ENCODE data around the gene KIAA0513. TPM values are rescaled to one million over a fixed set of nuclear protein-coding genes. Genes with fewer than 3 reads are reported as not detected.

KIAA0513 gene
- total RNA-seq, 2 experiments from 2014 or later = 9.0 to 10.9 TPM

DNA sequence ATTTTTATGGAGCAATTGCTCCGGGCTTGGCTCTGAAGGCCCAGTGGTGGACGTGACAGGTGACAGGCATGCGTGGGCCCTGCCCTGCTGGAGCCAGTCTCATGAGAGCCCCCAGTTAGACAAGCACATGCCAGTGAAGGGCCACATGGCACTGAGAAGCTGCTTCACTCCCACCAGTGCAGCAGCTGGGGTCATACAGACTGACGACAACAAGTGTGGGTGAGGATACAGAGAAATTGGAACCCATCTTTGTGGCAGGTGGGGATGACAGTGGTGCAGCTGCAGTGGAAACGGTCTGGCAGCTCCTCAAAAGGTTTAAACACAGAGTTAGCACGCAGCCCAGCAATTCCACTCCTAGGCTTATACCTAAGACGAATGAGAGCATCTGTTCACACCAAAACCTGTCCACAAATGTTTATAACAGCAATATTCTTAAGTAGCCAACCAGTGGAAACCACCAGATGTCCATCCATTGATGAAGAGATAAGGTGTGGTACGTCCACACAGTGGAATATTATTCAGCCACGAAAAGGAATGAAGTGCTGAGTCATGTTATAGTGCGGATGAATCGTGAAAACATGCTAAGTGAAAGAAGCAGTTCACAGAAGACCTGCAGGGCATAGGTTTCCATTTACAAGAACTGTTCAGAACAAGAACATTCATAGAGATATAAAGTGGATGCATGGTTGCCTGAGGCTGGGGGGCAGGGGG is 97.2 kb downstream of the KIAA0513 start:
- peaks cover 5% of the 10 kb centered on the region for H3K4me1 Mint-ChIP-seq (ENCODE audit: low read depth)
- Histone ChIP-seq H3K27ac (ENCODE audit: low read depth in 1 of 2, low read length in 2 of 2) (no peak overlapping the region), H3K4me3 (ENCODE audit: low read length) (no peak overlapping the region), H3K4me1 (ENCODE audit: insufficient read depth, low read length) (peaks cover 2% of the 10 kb centered on the region), H3K9me3 (ENCODE audit: control insufficient read depth in 1 of 2, insufficient read depth in 1 of 2, low read length in 2 of 2) (no peaks in the 10 kb centered on the region), H3K27me3 (ENCODE audit: control insufficient read depth in 1 of 2, insufficient read depth in 2 of 2, low read length in 2 of 2) (no peaks in the 10 kb centered on the region), H3K36me3 (ENCODE audit: insufficient read depth, low read length) (no peaks in the 10 kb centered on the region)
- ChIA-PET CTCF (no interaction called here), POLR2A (no interaction called here)
- H3K27me3 Mint-ChIP-seq = no peaks in the 10 kb centered on the region
- DNase-seq = no peak
- no peaks in the 10 kb centered on the region for H3K9me3 Mint-ChIP-seq
- no peak overlapping the region for H3K4me3 Mint-ChIP-seq
- intact Hi-C loops (cut with DNase I, micrococcal nuclease) = no loop called here
- no peak overlapping the region for H3K27ac Mint-ChIP-seq
- H3K36me3 Mint-ChIP-seq (ENCODE audit: low read depth) = no peaks in the 10 kb centered on the region
- no peak for ATAC-seq (ENCODE audit: poor library complexity)
- TF ChIP-seq CTCF (IDR thresholded peaks at IDR 0.05) = no peak

GRCh38 chr16:85125570-85126393 is 98.2 kb downstream of the KIAA0513 start:
- ChIA-PET POLR2A (interaction anchor here (0.6 kb wide), 1 partner anchor 371 kb away, joined by 4 read pairs; no protein-coding TSS in a partner anchor), CTCF (no interaction called here)
- Mint-ChIP-seq H3K27me3 (no peaks in the 10 kb centered on the region), H3K4me3 (no peak overlapping the region), H3K27ac (no peak overlapping the region), H3K9me3 (no peaks in the 10 kb centered on the region), H3K36me3 (ENCODE audit: low read depth) (no peaks in the 10 kb centered on the region), H3K4me1 (ENCODE audit: low read depth) (peaks cover 5% of the 10 kb centered on the region)
- Histone ChIP-seq H3K4me3 (ENCODE audit: low read length) (no peak overlapping the region), H3K36me3 (ENCODE audit: insufficient read depth, low read length) (no peaks in the 10 kb centered on the region), H3K27me3 (ENCODE audit: control insufficient read depth in 1 of 2, insufficient read depth in 2 of 2, low read length in 2 of 2) (no peaks in the 10 kb centered on the region), H3K9me3 (ENCODE audit: control insufficient read depth in 1 of 2, insufficient read depth in 1 of 2, low read length in 2 of 2) (no peaks in the 10 kb centered on the region), H3K27ac (ENCODE audit: low read depth in 1 of 2, low read length in 2 of 2) (no peak overlapping the region), H3K4me1 (ENCODE audit: insufficient read depth, low read length) (peaks cover 2% of the 10 kb centered on the region)
- intact Hi-C loops (cut with DNase I, micrococcal nuclease) = no loop called here
- ATAC-seq (ENCODE audit: poor library complexity) (no peak), DNase-seq (no peak)
- no peak for TF ChIP-seq CTCF (IDR thresholded peaks at IDR 0.05)

GRCh38 chr16:85126394-85126704 is 98.8 kb downstream of the KIAA0513 start:
- Mint-ChIP-seq H3K27ac (no peak overlapping the region), H3K27me3 (no peaks in the 10 kb centered on the region), H3K36me3 (ENCODE audit: low read depth) (no peaks in the 10 kb centered on the region), H3K4me3 (no peak overlapping the region), H3K9me3 (no peaks in the 10 kb centered on the region), H3K4me1 (ENCODE audit: low read depth) (peaks cover 5% of the 10 kb centered on the region)
- no peak for DNase-seq
- H3K27me3 ChIP-seq (ENCODE audit: control insufficient read depth in 1 of 2, insufficient read depth in 2 of 2, low read length in 2 of 2) = no peaks in the 10 kb centered on the region
- no peak overlapping the region for H3K27ac ChIP-seq (ENCODE audit: low read depth in 1 of 2, low read length in 2 of 2)
- CTCF ChIA-PET = no interaction called here
- no peaks in the 10 kb centered on the region for H3K9me3 ChIP-seq (ENCODE audit: control insufficient read depth in 1 of 2, insufficient read depth in 1 of 2, low read length in 2 of 2)
- no peak for ATAC-seq (ENCODE audit: poor library complexity)
- intact Hi-C loops (cut with DNase I, micrococcal nuclease) = no loop called here
- POLR2A ChIA-PET = no interaction called here
- H3K36me3 ChIP-seq (ENCODE audit: insufficient read depth, low read length) = no peaks in the 10 kb centered on the region
- no peak for TF ChIP-seq CTCF (IDR thresholded peaks at IDR 0.05)
- peaks cover 2% of the 10 kb centered on the region for H3K4me1 ChIP-seq (ENCODE audit: insufficient read depth, low read length)
- no peak overlapping the region for H3K4me3 ChIP-seq (ENCODE audit: low read length)

All from CD4-positive, alpha-beta T cell (primary cell).